Glutamatergic neuron (in vitro differentiated cells): ENCODE results near the gene SMARCA2. TPM values are rescaled to one million over a fixed set of nuclear protein-coding genes. Genes with fewer than 3 reads are reported as not detected.

Experiments used
- DNase-seq: peaks from one replicate; pipeline ENCODE4 v3.0.0; 2022
- H3K27ac Mint-ChIP-seq: one replicate; pipeline ENCODE4 v1.8.0; 2020; ENCODE audit warnings: mild to moderate bottlenecking, mixed read lengths, inconsistent platforms; ENCODE audit not compliant: unreplicated experiment
- H3K27me3 Mint-ChIP-seq: one replicate; pipeline ENCODE4 v1.8.0; 2020; ENCODE audit warnings: mild to moderate bottlenecking, moderate library complexity, mixed read lengths, inconsistent platforms; ENCODE audit not compliant: unreplicated experiment
- H3K36me3 Mint-ChIP-seq: one replicate; pipeline ENCODE4 v1.8.0; 2020; ENCODE audit warnings: mild to moderate bottlenecking, mixed read lengths, inconsistent platforms; ENCODE audit not compliant: unreplicated experiment
- H3K4me1 Mint-ChIP-seq: one replicate; pipeline ENCODE4 v1.8.0; 2020; ENCODE audit warnings: mild to moderate bottlenecking, low read depth, mixed read lengths, inconsistent platforms; ENCODE audit not compliant: unreplicated experiment
- H3K4me3 Mint-ChIP-seq: one replicate; pipeline ENCODE4 v1.8.0; 2020; ENCODE audit warnings: mild to moderate bottlenecking, mixed read lengths, inconsistent platforms; ENCODE audit not compliant: unreplicated experiment
- H3K9me3 Mint-ChIP-seq: one replicate; pipeline ENCODE4 v1.8.0; 2020; ENCODE audit warnings: mild to moderate bottlenecking, moderate library complexity, mixed read lengths, inconsistent platforms; ENCODE audit not compliant: unreplicated experiment
- CTCF ChIP-seq: fragments of 200-600 bp; sonication (generic); IDR thresholded peaks from one replicate; pipeline ENCODE4 v1.5.0; 2021; ENCODE audit not compliant: partially characterized antibody, unreplicated experiment
- total RNA-seq: library from RNA; stranded (reverse); fragmentation: NEBNext Ultra II Directional; extraction: Animal tissue kit (Norgen Biotek cat#: 25700); gene quantifications from one replicate; pipeline ENCODE4 v1.2.1, GENCODE V29; 2021; ENCODE audit not compliant: unreplicated experiment

The SMARCA2 gene
- total RNA-seq, 1 donor from 2014 or later: 14.5 TPM

DNA sequence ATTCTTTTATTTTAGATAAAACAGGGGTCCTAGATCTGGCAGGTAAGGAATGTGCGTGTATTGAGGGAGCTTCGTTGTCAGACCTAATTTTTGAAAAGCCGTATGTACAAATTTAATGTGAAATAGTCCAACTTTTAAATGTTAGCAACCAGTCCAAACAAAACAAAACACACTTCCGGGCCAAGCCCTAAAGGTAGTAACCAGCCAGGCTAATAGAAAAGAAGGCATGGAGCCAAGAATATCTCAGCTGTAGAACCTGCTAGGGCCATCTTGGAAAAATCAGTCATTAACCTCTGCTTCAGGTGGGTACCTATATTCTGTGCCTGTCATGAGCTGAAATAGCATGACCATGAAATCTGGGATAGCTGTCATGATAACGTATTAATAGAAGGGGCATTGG is 71.0 kb downstream of the SMARCA2 start:
- peaks cover 3% of the 10 kb centered on the region for H3K27me3 Mint-ChIP-seq
- H3K27ac Mint-ChIP-seq: no peak overlapping the region

GRCh38 chr9:2086971-2087370 is 71.8 kb downstream of the SMARCA2 start:
- TF ChIP-seq CTCF: no peak
- no peaks in the 10 kb centered on the region for H3K36me3 Mint-ChIP-seq
- no peak for DNase-seq
- no peaks in the 10 kb centered on the region for H3K4me1 Mint-ChIP-seq
- H3K4me3 Mint-ChIP-seq: no peak overlapping the region
- H3K27ac Mint-ChIP-seq: no peak overlapping the region
- H3K27me3 Mint-ChIP-seq: no peaks in the 10 kb centered on the region
- H3K9me3 Mint-ChIP-seq: no peaks in the 10 kb centered on the region

More for the DNA sequence above, 71.0 kb downstream of the SMARCA2 start:
- Mint-ChIP-seq H3K9me3 (no peaks in the 10 kb centered on the region), H3K36me3 (no peaks in the 10 kb centered on the region), H3K4me3 (no peak overlapping the region), H3K4me1 (no peaks in the 10 kb centered on the region)
- no peak for DNase-seq
- TF ChIP-seq CTCF: no peak

DNA sequence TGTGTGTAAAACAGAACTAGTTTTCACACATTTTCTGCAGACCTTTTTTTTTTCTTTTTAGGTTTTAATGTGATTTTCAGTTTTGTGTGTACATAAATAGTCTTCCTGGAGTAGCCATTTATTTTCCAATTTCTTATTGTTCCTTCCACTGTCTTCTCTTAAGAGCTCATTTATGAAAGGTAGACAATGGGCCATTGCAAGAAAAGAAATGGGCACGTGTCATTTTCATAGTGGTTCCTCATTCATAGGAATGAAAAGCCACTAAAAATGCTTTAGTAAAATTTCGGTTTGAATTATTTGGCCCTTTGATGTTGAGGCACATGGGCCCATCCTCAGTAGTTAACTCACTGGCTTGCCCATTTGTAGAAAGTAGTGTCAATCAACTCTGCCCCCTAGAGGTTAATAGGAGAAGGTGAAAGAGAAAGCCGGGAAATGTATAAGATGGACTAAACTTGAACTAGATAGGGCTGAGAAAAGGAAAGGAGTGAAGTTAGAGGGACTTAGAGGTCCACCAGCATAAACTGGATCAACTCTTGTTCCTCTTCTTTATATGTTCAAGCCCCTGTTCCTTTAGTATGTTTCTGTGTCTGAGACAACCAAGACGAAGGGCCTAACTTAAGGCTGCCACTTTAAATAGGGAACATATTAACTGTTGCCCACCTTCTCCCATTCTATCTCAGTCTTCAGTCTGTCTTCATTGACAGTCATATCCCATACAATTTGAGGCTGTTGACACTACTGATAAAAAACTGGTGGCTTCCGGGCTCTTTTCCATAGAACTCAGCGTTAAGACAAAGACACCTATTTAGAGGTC is 72.6 kb downstream of the SMARCA2 start:
- Mint-ChIP-seq H3K9me3 (no peaks in the 10 kb centered on the region), H3K4me3 (no peak overlapping the region), H3K27me3 (no peaks in the 10 kb centered on the region), H3K36me3 (no peaks in the 10 kb centered on the region), H3K4me1 (no peaks in the 10 kb centered on the region), H3K27ac (no peak overlapping the region)
- peak; percentile 70 for TF ChIP-seq CTCF
- DNase-seq: no peak

- H3K4me3 Mint-ChIP-seq: no peak overlapping the region
- no peak for TF ChIP-seq CTCF
Measured at GRCh38 chr9:2093920-2094597, 78.9 kb downstream of the SMARCA2 start.

GRCh38 chr9:2096376-2096970 is 81.3 kb downstream of the SMARCA2 start:
- Mint-ChIP-seq H3K9me3 (no peaks in the 10 kb centered on the region), H3K27me3 (no peaks in the 10 kb centered on the region), H3K27ac (no peak overlapping the region), H3K4me1 (peaks cover 6% of the 10 kb centered on the region), H3K4me3 (no peak overlapping the region), H3K36me3 (peaks cover 4% of the 10 kb centered on the region)
- DNase-seq: no peak
- TF ChIP-seq CTCF: no peak

More at GRCh38 chr9:2093920-2094597, 78.9 kb downstream of the SMARCA2 start:
- Mint-ChIP-seq H3K36me3 (no peaks in the 10 kb centered on the region), H3K4me1 (no peaks in the 10 kb centered on the region), H3K27me3 (no peaks in the 10 kb centered on the region), H3K27ac (no peak overlapping the region), H3K9me3 (no peaks in the 10 kb centered on the region)
- no peak for DNase-seq
